Activated CD4-positive, alpha-beta T cell treated with anti-CD3 and anti-CD28 coated beads, Interleukin-2, amount 10 ng/mL, durations not matched to agents 24 days and 14 days (primary cell): ENCODE data around the gene LAX1. TPM values are rescaled to one million over a fixed set of nuclear protein-coding genes. Genes with fewer than 3 reads are reported as not detected.
"Not testable (repeated sequence)": the region's sequence is repeated elsewhere in the genome, so short reads cannot be mapped to it uniquely, and the experiment has no call there.

Experiments
- DNase-seq: peaks from one replicate; pipeline ENCODE4 v3.0.0; 2022
- H3K27ac Mint-ChIP-seq: one replicate; pipeline ENCODE4 v1.8.0; 2022; ENCODE audit warnings: mild to moderate bottlenecking, mixed read lengths
- H3K27me3 Mint-ChIP-seq: one replicate; pipeline ENCODE4 v1.8.0; 2022; ENCODE audit warnings: mixed read lengths
- H3K36me3 Mint-ChIP-seq: one replicate; pipeline ENCODE4 v1.8.0; 2022; ENCODE audit warnings: low read depth, mild to moderate bottlenecking, mixed read lengths
- H3K4me1 Mint-ChIP-seq: one replicate; pipeline ENCODE4 v1.8.0; 2021; ENCODE audit warnings: mixed read lengths
- H3K4me3 Mint-ChIP-seq: one replicate; pipeline ENCODE4 v1.8.0; 2022; ENCODE audit warnings: mild to moderate bottlenecking, moderate library complexity, mixed read lengths
- H3K9me3 Mint-ChIP-seq: one replicate; pipeline ENCODE4 v1.8.0; 2021; ENCODE audit warnings: mixed read lengths
- intact Hi-C: fragments of 100-400 bp; cut with micrococcal nuclease; formaldehyde crosslinking; loops from one replicate; pipeline ENCODE4 v1.15.1; 2023
- total RNA-seq: library from RNA; stranded (reverse); gene quantifications from 2 replicates; pipeline ENCODE4 v1.2.3, GENCODE V29; 2022

Gene LAX1
- total RNA-seq, 1 donor from 2014 or later, result 15.1 TPM

GRCh38 chr1:203778146-203778545 is 13.2 kb downstream of the LAX1 start:
- no peaks in the 10 kb centered on the region for H3K27me3 Mint-ChIP-seq
- H3K4me1 Mint-ChIP-seq, result peaks cover 6% of the 10 kb centered on the region
- H3K27ac Mint-ChIP-seq, result no peak overlapping the region
- intact Hi-C loops, result no loop called here
- H3K36me3 Mint-ChIP-seq, result peaks cover 26% of the 10 kb centered on the region
- H3K9me3 Mint-ChIP-seq, result no peaks in the 10 kb centered on the region
- H3K4me3 Mint-ChIP-seq, result no peak overlapping the region
- no peak for DNase-seq

- Mint-ChIP-seq H3K9me3 (no peaks in the 10 kb centered on the region), H3K4me1 (peaks cover 6% of the 10 kb centered on the region), H3K27me3 (no peaks in the 10 kb centered on the region), H3K27ac (no peak overlapping the region), H3K4me3 (no peak overlapping the region), H3K36me3 (peaks cover 24% of the 10 kb centered on the region)
- intact Hi-C loops, result no loop called here
- DNase-seq, result no peak
Measured at GRCh38 chr1:203778789-203779188, 13.8 kb downstream of the LAX1 start.

- H3K27me3 Mint-ChIP-seq, result peaks cover 4% of the 10 kb centered on the region
- H3K9me3 Mint-ChIP-seq, result no peaks in the 10 kb centered on the region
- no peak overlapping the region for H3K27ac Mint-ChIP-seq
- no peak for DNase-seq
- peaks cover 1% of the 10 kb centered on the region for H3K4me1 Mint-ChIP-seq
- intact Hi-C loops, result no loop called here
- no peaks in the 10 kb centered on the region for H3K36me3 Mint-ChIP-seq
- no peak overlapping the region for H3K4me3 Mint-ChIP-seq
Measured at GRCh38 chr1:203781962-203782361, 17.0 kb downstream of the LAX1 start.

GRCh38 chr1:203789966-203790365 is 25.0 kb downstream of the LAX1 start:
- Mint-ChIP-seq H3K27ac (no peak overlapping the region), H3K4me1 (peaks cover 3% of the 10 kb centered on the region), H3K27me3 (peaks cover 4% of the 10 kb centered on the region), H3K4me3 (no peak overlapping the region), H3K9me3 (no peaks in the 10 kb centered on the region), H3K36me3 (no peaks in the 10 kb centered on the region)
- intact Hi-C loops, result loop anchor here (10.0 kb wide), 1 partner anchor 165 kb away; the partner anchor contains the start of gene ATP2B4
- no peak for DNase-seq

- H3K4me3 Mint-ChIP-seq, result no peak overlapping the region
- H3K36me3 Mint-ChIP-seq, result peaks cover 7% of the 10 kb centered on the region
- H3K27me3 Mint-ChIP-seq, result no peaks in the 10 kb centered on the region
- intact Hi-C loops, result loop anchor here (10.0 kb wide), 1 partner anchor 167 kb away; the partner anchor contains the start of gene ATP2B4
- no peak overlapping the region for H3K27ac Mint-ChIP-seq
- H3K9me3 Mint-ChIP-seq, result no peaks in the 10 kb centered on the region
- peaks cover 11% of the 10 kb centered on the region for H3K4me1 Mint-ChIP-seq
- DNase-seq, result no peak
Measured at GRCh38 chr1:203791498-203791897, 26.5 kb downstream of the LAX1 start.

- intact Hi-C loops, result loop anchor here (10.0 kb wide), 1 partner anchor 168 kb away; the partner anchor contains the start of gene ATP2B4
- Mint-ChIP-seq H3K9me3 (no peaks in the 10 kb centered on the region), H3K27ac (no peak overlapping the region), H3K4me3 (no peak overlapping the region), H3K4me1 (peaks cover 18% of the 10 kb centered on the region), H3K36me3 (peaks cover 14% of the 10 kb centered on the region), H3K27me3 (no peaks in the 10 kb centered on the region)
- DNase-seq, result no peak
Measured at GRCh38 chr1:203792486-203792885, 27.5 kb downstream of the LAX1 start.

GRCh38 chr1:203793561-203793960 is 28.6 kb downstream of the LAX1 start:
- not testable (repeated sequence) for H3K9me3 Mint-ChIP-seq, H3K4me3 Mint-ChIP-seq, DNase-seq, H3K27ac Mint-ChIP-seq, H3K27me3 Mint-ChIP-seq
- intact Hi-C loops, result loop anchor here (10.0 kb wide), 1 partner anchor 169 kb away; the partner anchor contains the start of gene ATP2B4
- Mint-ChIP-seq H3K36me3 (peaks cover 24% of the 10 kb centered on the region), H3K4me1 (peaks cover 28% of the 10 kb centered on the region)

GRCh38 chr1:203794764-203795440 is 29.9 kb downstream of the LAX1 start:
- H3K4me3 Mint-ChIP-seq, result peak overlapping the region; percentile 95
- H3K27ac Mint-ChIP-seq, result peak overlapping the region; percentile 97
- no peaks in the 10 kb centered on the region for H3K9me3 Mint-ChIP-seq
- intact Hi-C loops, result loop anchor here (1.0 to 10.0 kb wide), 6 partner anchors 30 to 283 kb away; partner anchors contain the start of genes ATP2B4, LAX1 and SNRPE
- H3K36me3 Mint-ChIP-seq, result peaks cover 38% of the 10 kb centered on the region
- peaks cover 36% of the 10 kb centered on the region for H3K4me1 Mint-ChIP-seq
- no peak for DNase-seq
- no peaks in the 10 kb centered on the region for H3K27me3 Mint-ChIP-seq

GRCh38 chr1:203795441-203796235 is 30.7 kb downstream of the LAX1 start, which contains the start of the genes ZBED6 and ZC3H11A:
Gene ZBED6 (plus strand): TSS chr1:203795623. CDS start chr1:203797523, 1,900 bp downstream.
Gene ZC3H11A (plus strand): TSS chr1:203795623. CDS start chr1:203817071, 21,448 bp downstream.
- H3K36me3 Mint-ChIP-seq, result peaks cover 41% of the 10 kb centered on the region
- intact Hi-C loops, result loop anchor here (1.0 to 10.0 kb wide), 6 partner anchors 30 to 283 kb away; partner anchors contain the start of genes ATP2B4, LAX1 and SNRPE
- DNase-seq, result peak; percentile 100
- H3K4me3 Mint-ChIP-seq, result peak within 1 kb of the TSS; percentile 95
- H3K9me3 Mint-ChIP-seq, result no peaks in the 10 kb centered on the region
- peak within 1 kb of the TSS; percentile 97 for H3K27ac Mint-ChIP-seq
- no peaks in the 10 kb centered on the region for H3K27me3 Mint-ChIP-seq
- peaks cover 39% of the 10 kb centered on the region for H3K4me1 Mint-ChIP-seq

GRCh38 chr1:203796236-203796605 is 31.2 kb downstream of the LAX1 start:
- peak overlapping the region; percentile 97 for H3K27ac Mint-ChIP-seq
- peak overlapping the region; percentile 95 for H3K4me3 Mint-ChIP-seq
- intact Hi-C loops, result loop anchor here (5.0 to 10.0 kb wide), 4 partner anchors 41 to 284 kb away; partner anchors contain the start of gene ATP2B4
- H3K9me3 Mint-ChIP-seq, result no peaks in the 10 kb centered on the region
- H3K36me3 Mint-ChIP-seq, result peaks cover 43% of the 10 kb centered on the region
- peak; percentile 83 for DNase-seq
- H3K4me1 Mint-ChIP-seq, result peaks cover 41% of the 10 kb centered on the region
- H3K27me3 Mint-ChIP-seq, result no peaks in the 10 kb centered on the region

GRCh38 chr1:203797216-203797615 is 32.2 kb downstream of the LAX1 start:
- intact Hi-C loops, result loop anchor here (5.0 to 10.0 kb wide), 4 partner anchors 40 to 285 kb away; partner anchors contain the start of gene ATP2B4
- peak overlapping the region; percentile 40 for H3K27ac Mint-ChIP-seq
- H3K36me3 Mint-ChIP-seq, result peaks cover 48% of the 10 kb centered on the region
- H3K4me1 Mint-ChIP-seq, result peaks cover 43% of the 10 kb centered on the region
- no peak for DNase-seq
- no peaks in the 10 kb centered on the region for H3K27me3 Mint-ChIP-seq
- no peaks in the 10 kb centered on the region for H3K9me3 Mint-ChIP-seq
- peak overlapping the region; percentile 95 for H3K4me3 Mint-ChIP-seq

- Mint-ChIP-seq H3K9me3 (no peaks in the 10 kb centered on the region), H3K27me3 (no peaks in the 10 kb centered on the region), H3K4me1 (peaks cover 45% of the 10 kb centered on the region), H3K4me3 (peak overlapping the region; percentile 95), H3K27ac (no peak overlapping the region), H3K36me3 (peaks cover 53% of the 10 kb centered on the region)
- no peak for DNase-seq
- intact Hi-C loops, result loop anchor here (5.0 to 10.0 kb wide), 4 partner anchors 39 to 286 kb away; partner anchors contain the start of gene ATP2B4
Measured at GRCh38 chr1:203797948-203798655, 33.1 kb downstream of the LAX1 start.

- H3K4me1 Mint-ChIP-seq, result peaks cover 48% of the 10 kb centered on the region
- H3K27me3 Mint-ChIP-seq, result no peaks in the 10 kb centered on the region
- peaks cover 62% of the 10 kb centered on the region for H3K36me3 Mint-ChIP-seq
- no peaks in the 10 kb centered on the region for H3K9me3 Mint-ChIP-seq
- DNase-seq, result no peak
- H3K27ac Mint-ChIP-seq, result no peak overlapping the region
- no peak overlapping the region for H3K4me3 Mint-ChIP-seq
- intact Hi-C loops, result loop anchor here (5.0 to 10.0 kb wide), 4 partner anchors 38 to 287 kb away; partner anchors contain the start of gene ATP2B4
Measured at GRCh38 chr1:203799157-203799556, 34.2 kb downstream of the LAX1 start.
